ENCODE data around the gene RREB1. TPM values are rescaled to one million over a fixed set of nuclear protein-coding genes. Genes with fewer than 3 reads are reported as not detected.

Gene RREB1
- total and polyA plus RNA-seq, 9 donors, result 7.3 to 64.4 (median 50.1) TPM

- no peak for TF ChIP-seq POLR2A (IDR thresholded peaks at IDR 0.05)
- TF ChIP-seq EP300 (IDR thresholded peaks at IDR 0.05), result no peak
- no peak for TF ChIP-seq CTCF (IDR thresholded peaks at IDR 0.05)
- intact Hi-C loops (cut with DNase I), result no loop called here
- Histone ChIP-seq H3K27me3 (no peaks in the 10 kb centered on the region), H3K27ac (no peak overlapping the region), H3K4me3 (no peak overlapping the region), H3K36me3 (no peaks in the 10 kb centered on the region), H3K9me3 (no peaks in the 10 kb centered on the region), H3K4me1 (ENCODE audit: insufficient read depth) (peaks cover 9% of the 10 kb centered on the region)
- DNase-seq, result no peak
Observed at GRCh38 chr6:7112171-7112570, 4.4 kb downstream of the RREB1 start.

- Histone ChIP-seq H3K4me3 (no peak overlapping the region), H3K27ac (no peak overlapping the region), H3K9me3 (no peaks in the 10 kb centered on the region), H3K4me1 (ENCODE audit: insufficient read depth) (peaks cover 9% of the 10 kb centered on the region), H3K36me3 (no peaks in the 10 kb centered on the region), H3K27me3 (no peaks in the 10 kb centered on the region)
- WGBS, 3 donors, result 60 to 72% (median 72%) methylated on average over 15 of the region's 15 CpGs
- intact Hi-C loops (cut with DNase I), result no loop called here
- no peak for DNase-seq
- TF ChIP-seq EP300 (IDR thresholded peaks at IDR 0.05) (no peak), CTCF (IDR thresholded peaks at IDR 0.05) (no peak), POLR2A (IDR thresholded peaks at IDR 0.05) (no peak)
Observed at GRCh38 chr6:7112741-7113313, 5.1 kb downstream of the RREB1 start.

DNA sequence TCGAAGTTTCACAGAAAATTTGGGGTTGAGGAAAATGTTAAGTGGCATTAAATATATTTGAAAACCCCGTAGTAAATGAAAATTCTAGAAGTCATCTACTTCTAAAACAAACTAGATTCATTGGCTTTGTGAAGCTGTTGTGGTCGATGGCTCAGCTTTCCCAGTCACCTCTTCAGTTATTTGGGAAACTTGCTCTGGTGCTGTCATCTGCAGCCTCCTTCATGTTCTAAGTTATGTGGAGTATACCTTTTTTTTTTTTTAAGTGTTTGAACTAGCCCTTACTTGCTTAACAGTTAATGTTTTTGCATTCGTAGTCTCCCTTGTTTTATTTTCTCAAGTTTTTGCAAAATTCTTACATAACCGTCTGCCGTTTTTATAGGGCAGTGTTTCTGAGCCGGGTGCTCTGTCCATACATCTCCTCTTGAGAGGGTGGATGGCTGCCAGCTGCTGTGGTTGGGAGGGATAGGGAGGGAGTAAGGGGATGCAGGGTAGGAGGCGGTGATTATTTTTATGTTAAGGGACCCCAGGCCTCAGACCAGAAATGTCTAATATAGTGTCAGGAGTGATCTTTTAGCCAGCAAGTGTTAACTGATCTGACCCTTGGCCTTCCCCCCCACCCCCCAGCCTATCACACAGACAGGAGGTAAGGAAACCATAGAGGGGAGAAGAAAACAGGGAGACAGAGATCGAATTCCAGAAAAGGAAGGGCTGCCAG, 7.1 kb downstream of the RREB1 start:
- H3K36me3 ChIP-seq, result no peaks in the 10 kb centered on the region
- no peak overlapping the region for H3K27ac ChIP-seq
- intact Hi-C loops (cut with DNase I), result no loop called here
- no peak for TF ChIP-seq EP300 (IDR thresholded peaks at IDR 0.05)
- TF ChIP-seq CTCF (IDR thresholded peaks at IDR 0.05), result no peak
- TF ChIP-seq POLR2A (IDR thresholded peaks at IDR 0.05), result no peak
- WGBS, 3 donors, result 46 to 58% (median 51%) methylated on average over 9 of the region's 9 CpGs
- peak in 1 of 5 donors; percentile 42 for DNase-seq
- H3K4me1 ChIP-seq (ENCODE audit: insufficient read depth), result peaks cover 8% of the 10 kb centered on the region
- H3K4me3 ChIP-seq, result no peak overlapping the region
- H3K9me3 ChIP-seq, result no peaks in the 10 kb centered on the region
- no peaks in the 10 kb centered on the region for H3K27me3 ChIP-seq

DNA sequence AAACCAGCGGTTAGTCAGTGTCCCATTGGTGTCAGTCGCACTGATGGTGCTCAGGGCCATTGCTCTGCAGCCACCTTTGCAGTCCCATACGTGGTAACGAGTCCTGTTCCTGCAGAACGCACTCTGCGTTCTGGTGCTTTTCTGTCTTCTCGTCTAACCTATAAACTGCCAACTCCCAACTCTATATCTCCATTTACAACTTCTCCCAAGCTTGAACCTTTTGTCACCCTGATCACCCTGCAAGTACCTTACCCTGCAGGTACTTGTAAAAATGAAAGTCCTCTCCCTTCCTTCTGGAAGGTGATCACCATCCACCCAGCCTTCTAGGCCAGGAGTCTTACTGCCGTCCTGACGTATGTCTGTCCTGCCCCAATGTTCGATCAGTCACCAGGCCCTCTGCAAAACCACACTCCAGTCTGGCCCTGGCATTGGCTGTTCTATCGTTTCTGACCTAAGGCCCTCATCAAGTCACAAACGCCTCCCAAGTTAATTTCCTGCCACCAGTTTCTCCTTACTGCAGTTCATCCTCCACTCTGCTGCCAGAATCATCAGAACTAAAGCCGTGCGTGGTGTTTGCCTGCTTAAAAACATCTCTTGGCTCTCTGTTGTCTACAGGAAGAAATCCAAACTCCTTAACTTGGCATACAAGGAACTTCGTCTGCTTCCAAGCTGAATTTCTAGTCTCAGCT, 7.9 kb downstream of the RREB1 start:
- no peak for DNase-seq
- 51 to 55% (median 51%) methylated on average over 15 of the region's 15 CpGs for WGBS, 3 donors
- no peaks in the 10 kb centered on the region for H3K9me3 ChIP-seq
- H3K36me3 ChIP-seq, result no peaks in the 10 kb centered on the region
- TF ChIP-seq POLR2A (IDR thresholded peaks at IDR 0.05) (no peak), EP300 (IDR thresholded peaks at IDR 0.05) (no peak), CTCF (IDR thresholded peaks at IDR 0.05) (no peak)
- H3K27me3 ChIP-seq, result no peaks in the 10 kb centered on the region
- intact Hi-C loops (cut with DNase I), result no loop called here
- H3K4me3 ChIP-seq, result no peak overlapping the region
- H3K27ac ChIP-seq, result peak overlapping the region in 1 of 2 donors; percentile 15
- H3K4me1 ChIP-seq (ENCODE audit: insufficient read depth), result peaks cover 8% of the 10 kb centered on the region
